BJ (cell line): ENCODE measurements around the gene ATP8A2. TPM values are rescaled to one million over a fixed set of nuclear protein-coding genes. Genes with fewer than 3 reads are reported as not detected.

Source experiments
- CTCF ChIA-PET: fragments of 350-600 bp; formaldehyde crosslinking; extraction: SDS; loops from one replicate; lab custom pipeline; 2021; ENCODE audit warnings: antibody characterized with exemption, inconsistent platforms; lab: Yijun Ruan, JAX
- POLR2A ChIA-PET: fragments of 300-600 bp; sonication (Branson Sonifier 250); formaldehyde crosslinking; extraction: SDS; loops from one replicate; lab custom pipeline; 2021; ENCODE audit warnings: antibody characterized with exemption; lab: Charles Lee
- DNase-seq: peaks from one replicate; pipeline ENCODE4 v3.0.0-alpha.2; 2011; ENCODE audit warnings: low read depth
- H3K27me3 ChIP-seq: 2 replicates; pipeline ENCODE4 v1.6.0; 2011; ENCODE audit warnings: low read length; ENCODE audit not compliant: control insufficient read depth, insufficient read depth
- H3K36me3 ChIP-seq: 2 replicates; pipeline ENCODE4 v1.5.1; 2011; ENCODE audit warnings: low read length; ENCODE audit not compliant: control insufficient read depth, insufficient read depth
- H3K4me3 ChIP-seq: 2 replicates; pipeline ENCODE4 v1.5.1; 2011; ENCODE audit warnings: low read depth, mild to moderate bottlenecking, control low read depth, low read length
- CTCF ChIP-seq: IDR thresholded peaks from 2 replicates; pipeline ENCODE4 v1.5.1; 2011; ENCODE audit warnings: low read depth, mild to moderate bottlenecking, control low read depth, inconsistent platforms, low read length, moderate library complexity; ENCODE audit not compliant: insufficient read depth
- polyA plus RNA-seq: library from polyadenylated mRNA; depleted of rRNA; stranded (reverse); fragments of >200 nt; gene quantifications from 2 replicates; pipeline ENCODE4 v1.2.3, GENCODE V29; 2011

The ATP8A2 gene
- polyA plus RNA-seq, 1 experiment = 0.02 TPM

- H3K36me3 ChIP-seq = no peaks in the 10 kb centered on the region
- ChIA-PET CTCF (no interaction called here), POLR2A (no interaction called here)
- TF ChIP-seq CTCF = no peak
- H3K4me3 ChIP-seq = no peak overlapping the region
- DNase-seq = no peak
- H3K27me3 ChIP-seq = no peaks in the 10 kb centered on the region
These were observed 599.3 kb downstream of the ATP8A2 start for GRCh38 chr13:25971047-25971446.

GRCh38 chr13:25971459-25972145 lies 599.8 kb downstream of the ATP8A2 start:
- CTCF ChIA-PET = no interaction called here
- Histone ChIP-seq H3K4me3 (no peak overlapping the region), H3K27me3 (no peaks in the 10 kb centered on the region), H3K36me3 (no peaks in the 10 kb centered on the region)
- TF ChIP-seq CTCF = no peak
- no peak for DNase-seq
- POLR2A ChIA-PET = no interaction called here

DNA sequence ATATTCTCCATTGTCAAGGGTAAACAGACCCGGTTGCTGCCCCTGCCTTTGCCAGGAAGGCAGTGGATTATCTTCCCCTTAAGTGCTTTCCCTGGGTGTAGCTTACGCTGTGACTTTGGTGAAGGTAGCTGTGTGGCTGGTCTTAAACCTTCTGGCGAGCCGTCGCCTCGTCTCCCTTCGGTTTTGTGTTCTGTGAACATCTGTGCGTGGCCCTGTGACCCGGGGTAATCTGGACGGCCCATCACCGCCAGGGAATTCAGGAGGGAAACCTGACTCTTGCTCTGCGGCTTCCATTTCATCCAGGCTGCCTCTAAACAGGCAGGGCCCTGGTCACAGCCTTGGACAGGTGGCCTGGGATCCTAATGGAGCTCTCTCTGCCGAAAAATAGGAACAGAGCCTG lies 601.3 kb downstream of the ATP8A2 start:
- H3K36me3 ChIP-seq = no peaks in the 10 kb centered on the region
- CTCF ChIA-PET = no interaction called here
- no peaks in the 10 kb centered on the region for H3K27me3 ChIP-seq
- no peak for DNase-seq
- H3K4me3 ChIP-seq = no peak overlapping the region
- no peak for TF ChIP-seq CTCF
- POLR2A ChIA-PET = no interaction called here

DNA sequence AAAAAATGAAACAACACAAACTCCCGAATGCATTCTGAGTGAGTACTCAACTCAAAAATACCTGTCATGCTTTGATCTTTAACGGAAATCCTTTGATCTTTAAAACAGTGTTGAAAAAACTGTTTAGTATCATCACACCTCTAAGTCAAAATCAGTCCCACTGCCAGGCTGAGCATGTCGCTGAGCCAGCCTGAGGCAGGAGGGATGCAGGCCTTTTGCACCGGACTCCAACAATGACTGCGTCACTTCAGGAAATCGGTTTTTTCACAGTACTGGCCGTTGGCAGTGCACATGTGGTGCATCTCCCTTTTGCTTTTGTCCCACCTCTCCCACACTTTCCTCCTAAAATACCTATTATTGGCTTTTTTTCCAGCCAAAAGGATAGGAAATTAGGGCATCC lies 601.8 kb downstream of the ATP8A2 start:
- Histone ChIP-seq H3K27me3 (no peaks in the 10 kb centered on the region), H3K36me3 (no peaks in the 10 kb centered on the region), H3K4me3 (no peak overlapping the region)
- CTCF ChIA-PET = no interaction called here
- DNase-seq = no peak
- POLR2A ChIA-PET = no interaction called here
- no peak for TF ChIP-seq CTCF

GRCh38 chr13:25977216-25977615 lies 605.4 kb downstream of the ATP8A2 start:
- POLR2A ChIA-PET = no interaction called here

More at GRCh38 chr13:25977216-25977615, 605.4 kb downstream of the ATP8A2 start:
- no peak for TF ChIP-seq CTCF
- CTCF ChIA-PET = interaction anchor here (0.8 to 1.4 kb wide), 2 partner anchors 8 to 87 kb away, joined by 3 to 4 read pairs; no protein-coding TSS in a partner anchor
- Histone ChIP-seq H3K36me3 (no peaks in the 10 kb centered on the region), H3K4me3 (no peak overlapping the region), H3K27me3 (no peaks in the 10 kb centered on the region)
- no peak for DNase-seq
